ENCODE measurements around the gene SLAMF1. TPM values are rescaled to one million over a fixed set of nuclear protein-coding genes. Genes with fewer than 3 reads are reported as not detected.

Gene SLAMF1
- total and polyA plus RNA-seq, 4 donors: 0.39 to 27.0 (median 1.5) TPM

DNA sequence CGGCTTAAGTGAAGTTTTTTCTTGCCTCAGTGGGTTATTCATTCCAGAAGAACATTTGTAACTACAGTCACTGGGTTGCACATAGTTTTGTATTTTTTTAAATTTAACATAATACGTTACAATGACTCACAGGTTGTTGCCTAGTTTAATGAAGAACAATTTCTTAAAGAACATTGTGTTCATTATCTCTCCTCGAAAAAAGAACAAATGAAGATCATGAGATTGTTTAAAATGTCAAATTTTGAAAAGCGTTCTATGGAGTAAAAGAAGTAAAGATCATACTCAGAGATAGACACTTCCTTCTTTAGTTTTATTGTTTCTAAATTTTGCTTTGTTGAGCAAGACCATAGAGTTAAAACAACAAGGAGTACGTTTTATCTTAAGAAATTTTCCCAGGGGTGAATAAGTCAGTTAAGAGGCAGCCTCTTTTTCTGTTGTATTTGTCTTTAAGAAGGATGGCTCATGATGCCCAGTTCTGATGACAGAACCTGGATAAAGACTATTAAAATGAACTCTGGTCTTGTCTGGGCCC lies 10.5 kb upstream of the SLAMF1 start:
- H3K27ac ChIP-seq (ENCODE audit: low read depth in 1 of 2, low read length in 1 of 2): no peak overlapping the region
- TF ChIP-seq CTCF (IDR thresholded peaks at IDR 0.05; ENCODE audit: control extremely low read depth, extremely low read depth): no peak
- no peaks in the 10 kb centered on the region for H3K27me3 ChIP-seq (ENCODE audit: control insufficient read depth in 3 of 3, insufficient read depth in 3 of 3, low read length in 2 of 3)
- DNase-seq (no peak), ATAC-seq (ENCODE audit: insufficient read depth, low FRiP score) (no peak)
- WGBS, 2 donors: 41 to 64% methylated on average over 5 of the region's 5 CpGs
- no peaks in the 10 kb centered on the region for H3K36me3 ChIP-seq (ENCODE audit: control insufficient read depth in 4 of 4, insufficient read depth in 4 of 4, low read length in 4 of 4)
- no peak overlapping the region for H3K4me3 ChIP-seq
- no peak overlapping the region for H3K9ac ChIP-seq (ENCODE audit: insufficient read depth in 1 of 2, low read length in 2 of 2)
- H3K9me3 ChIP-seq (ENCODE audit: control insufficient read depth in 4 of 4, insufficient read depth in 3 of 4, low read length in 3 of 4): no peaks in the 10 kb centered on the region
- peaks cover 0 to 4% (median 0%) of the 10 kb centered on the region in 5 donors for H3K4me1 ChIP-seq (ENCODE audit: control insufficient read depth in 5 of 5, insufficient read depth in 5 of 5, low read length in 5 of 5)

DNA sequence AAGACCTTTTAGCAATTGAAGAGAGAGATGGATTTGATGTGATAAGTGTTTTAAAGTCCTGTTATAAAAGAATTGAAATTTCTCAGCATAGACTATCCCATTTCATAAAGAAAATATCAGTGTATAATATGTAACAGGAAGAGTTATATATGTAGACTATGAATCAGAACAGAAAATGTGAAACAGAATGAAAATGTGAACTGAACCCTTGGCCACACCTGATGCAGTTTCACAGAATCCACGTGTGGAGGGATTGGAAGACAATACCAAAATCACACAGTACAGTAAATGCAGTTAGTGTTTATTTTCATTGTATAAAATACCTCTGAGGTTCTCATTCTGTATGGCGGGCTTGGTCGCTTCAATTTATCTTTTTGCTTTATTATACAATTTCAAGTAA lies 9.9 kb upstream of the SLAMF1 start:
- ATAC-seq (ENCODE audit: insufficient read depth, low FRiP score): no peak
- Histone ChIP-seq H3K36me3 (ENCODE audit: control insufficient read depth in 4 of 4, insufficient read depth in 4 of 4, low read length in 4 of 4) (no peaks in the 10 kb centered on the region), H3K9me3 (ENCODE audit: control insufficient read depth in 4 of 4, insufficient read depth in 3 of 4, low read length in 3 of 4) (no peaks in the 10 kb centered on the region), H3K4me1 (ENCODE audit: control insufficient read depth in 5 of 5, insufficient read depth in 5 of 5, low read length in 5 of 5) (peaks cover under 1 to 5% (median 4%) of the 10 kb centered on the region in 5 donors), H3K9ac (ENCODE audit: insufficient read depth in 1 of 2, low read length in 2 of 2) (no peak overlapping the region), H3K27ac (ENCODE audit: low read depth in 1 of 2, low read length in 1 of 2) (no peak overlapping the region), H3K4me3 (no peak overlapping the region), H3K27me3 (ENCODE audit: control insufficient read depth in 3 of 3, insufficient read depth in 3 of 3, low read length in 2 of 3) (no peaks in the 10 kb centered on the region)
- DNase-seq: no peak
- WGBS, 2 donors: 82 to 91% methylated on average over 3 of the region's 3 CpGs
- no peak for TF ChIP-seq CTCF (IDR thresholded peaks at IDR 0.05; ENCODE audit: control extremely low read depth, extremely low read depth)

DNA sequence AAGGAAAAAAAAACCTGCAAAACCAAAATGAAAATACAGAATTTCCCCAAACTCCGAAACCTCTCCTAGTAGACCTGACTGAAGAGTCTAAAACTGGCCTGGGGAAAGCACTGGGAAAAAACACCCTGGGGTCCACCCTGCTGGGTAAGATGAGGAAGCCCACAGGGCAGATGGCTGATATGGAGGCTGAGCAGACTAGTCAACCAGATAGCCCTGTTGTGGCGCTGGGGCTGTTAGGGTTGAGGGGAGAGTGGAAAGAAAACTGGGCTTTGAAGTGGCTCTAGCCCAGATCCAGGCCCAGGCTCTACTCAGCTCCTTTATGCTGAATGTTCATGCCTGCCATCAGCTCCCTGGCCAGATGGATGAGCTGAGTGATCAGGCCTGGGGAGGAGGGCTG lies 6.8 kb upstream of the SLAMF1 start:
- TF ChIP-seq CTCF (IDR thresholded peaks at IDR 0.05; ENCODE audit: control extremely low read depth, extremely low read depth): no peak
- no peak for ATAC-seq (ENCODE audit: insufficient read depth, low FRiP score)
- Histone ChIP-seq H3K9me3 (ENCODE audit: control insufficient read depth in 4 of 4, insufficient read depth in 3 of 4, low read length in 3 of 4) (no peaks in the 10 kb centered on the region), H3K36me3 (ENCODE audit: control insufficient read depth in 4 of 4, insufficient read depth in 4 of 4, low read length in 4 of 4) (no peaks in the 10 kb centered on the region), H3K9ac (ENCODE audit: insufficient read depth in 1 of 2, low read length in 2 of 2) (no peak overlapping the region), H3K27ac (ENCODE audit: low read depth in 1 of 2, low read length in 1 of 2) (no peak overlapping the region), H3K27me3 (ENCODE audit: control insufficient read depth in 3 of 3, insufficient read depth in 3 of 3, low read length in 2 of 3) (no peaks in the 10 kb centered on the region), H3K4me1 (ENCODE audit: control insufficient read depth in 5 of 5, insufficient read depth in 5 of 5, low read length in 5 of 5) (peaks cover 1 to 8% (median 4%) of the 10 kb centered on the region in 5 donors), H3K4me3 (no peak overlapping the region)
- no peak for DNase-seq
- 97 to 100% methylated on average over 2 of the region's 2 CpGs for WGBS, 2 donors
